Regular cardiac myocyte (primary cell): ENCODE results near the gene ACTR3C. TPM values are rescaled to one million over a fixed set of nuclear protein-coding genes. Genes with fewer than 3 reads are reported as not detected.

Experiments
- total RNA-seq: library from RNA; depleted of rRNA; stranded (reverse); fragments of >200 nt; gene quantifications from 2 replicates; pipeline ENCODE4 v1.2.3, GENCODE V29; 2014

Gene ACTR3C
- total RNA-seq: 0.19 and 1.7 TPM in 2 replicates

DNA sequence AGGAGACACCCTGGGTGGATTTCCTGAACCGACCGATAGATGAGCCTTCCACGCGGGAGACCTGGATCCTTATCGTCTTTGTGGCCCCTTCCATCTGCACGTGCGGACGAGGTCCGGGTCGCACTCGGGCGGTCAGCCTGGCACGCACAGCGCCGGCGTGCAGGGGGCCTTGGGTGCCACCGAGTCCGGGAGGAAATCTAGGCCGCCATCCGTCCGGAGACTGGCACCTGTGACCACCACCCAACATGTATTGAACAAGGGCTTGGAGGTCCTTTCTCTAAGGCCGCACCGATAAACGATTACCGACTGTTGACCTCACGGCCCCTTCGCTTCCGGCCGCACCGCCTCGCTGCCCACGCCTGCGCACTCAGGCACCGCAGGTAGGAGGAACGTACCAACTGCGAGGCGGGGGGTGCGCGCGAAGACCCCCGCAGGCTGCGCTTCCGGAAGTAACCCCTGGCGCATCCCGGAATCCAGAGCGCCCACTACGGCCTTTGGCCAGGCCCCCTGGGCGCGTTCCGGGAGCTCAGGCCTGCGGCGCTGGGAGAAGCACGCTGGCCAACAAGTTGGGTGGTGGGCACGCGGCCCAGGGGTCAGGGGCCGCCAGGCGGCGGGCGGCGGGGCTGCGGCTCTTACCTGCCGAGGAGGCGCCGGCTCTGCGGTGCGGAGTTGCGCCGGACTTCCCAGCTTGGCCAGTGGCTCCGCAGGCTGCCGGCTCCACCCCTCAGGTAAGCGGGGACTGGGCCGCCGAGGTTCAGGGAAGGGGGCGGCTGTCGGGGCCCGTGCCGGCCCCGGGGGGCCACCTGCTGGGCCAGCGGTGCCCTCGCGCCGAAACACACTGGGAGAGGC lies at the start of gene ACTR3C, which contains the start of gene LRRC61:
ACTR3C (minus strand) TSS at position 713 of the 849 bp plus-strand sequence. CDS start 28,249 bp downstream, outside the sequence.
LRRC61 (plus strand) TSS at position 523 of the 849 bp plus-strand sequence. CDS start 13,507 bp downstream, outside the sequence.

DNA sequence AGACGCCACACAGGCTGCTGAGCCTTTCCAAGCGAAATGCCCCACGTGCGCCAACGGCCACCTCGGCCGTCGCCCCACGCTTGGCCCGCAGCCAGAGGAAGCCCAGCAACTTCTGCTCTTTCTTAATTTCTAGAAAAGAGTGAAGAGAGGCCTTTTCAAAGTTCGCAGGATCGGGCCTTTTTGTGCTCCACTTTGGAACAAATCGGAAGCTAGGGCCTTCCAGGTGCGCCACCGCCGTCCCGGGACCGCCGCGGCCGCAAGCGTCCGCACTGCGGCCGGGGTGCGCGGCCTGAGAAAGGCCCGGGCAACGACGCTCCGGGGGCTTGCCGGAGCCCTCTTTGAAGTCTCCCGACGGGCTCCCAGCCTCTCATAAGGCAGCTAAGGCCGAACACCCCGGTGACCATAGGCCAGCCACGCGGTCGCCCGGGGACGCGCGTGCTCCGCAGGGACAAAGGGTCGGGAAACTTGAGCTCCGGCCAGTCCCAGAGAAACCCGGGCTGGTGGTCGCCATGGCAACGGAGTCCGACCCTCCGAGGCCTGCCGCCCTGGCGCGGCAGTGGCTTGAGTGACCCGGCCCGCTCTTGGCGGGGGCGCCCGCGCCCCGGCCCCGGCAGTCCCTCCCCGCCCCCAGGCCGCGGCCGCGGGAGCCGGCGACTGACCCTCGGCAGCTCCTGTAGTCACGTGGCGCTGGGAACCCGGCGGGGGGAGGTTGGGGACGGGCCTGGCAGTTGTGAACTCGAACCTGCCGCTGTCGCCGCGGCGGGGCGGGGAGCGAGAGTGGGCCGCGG lies 44.9 kb upstream of the ACTR3C start, which contains the start of gene REPIN1:
REPIN1 (plus strand) TSS at position 727 of the 788 bp plus-strand sequence. CDS start 890 bp downstream, outside the sequence.

DNA sequence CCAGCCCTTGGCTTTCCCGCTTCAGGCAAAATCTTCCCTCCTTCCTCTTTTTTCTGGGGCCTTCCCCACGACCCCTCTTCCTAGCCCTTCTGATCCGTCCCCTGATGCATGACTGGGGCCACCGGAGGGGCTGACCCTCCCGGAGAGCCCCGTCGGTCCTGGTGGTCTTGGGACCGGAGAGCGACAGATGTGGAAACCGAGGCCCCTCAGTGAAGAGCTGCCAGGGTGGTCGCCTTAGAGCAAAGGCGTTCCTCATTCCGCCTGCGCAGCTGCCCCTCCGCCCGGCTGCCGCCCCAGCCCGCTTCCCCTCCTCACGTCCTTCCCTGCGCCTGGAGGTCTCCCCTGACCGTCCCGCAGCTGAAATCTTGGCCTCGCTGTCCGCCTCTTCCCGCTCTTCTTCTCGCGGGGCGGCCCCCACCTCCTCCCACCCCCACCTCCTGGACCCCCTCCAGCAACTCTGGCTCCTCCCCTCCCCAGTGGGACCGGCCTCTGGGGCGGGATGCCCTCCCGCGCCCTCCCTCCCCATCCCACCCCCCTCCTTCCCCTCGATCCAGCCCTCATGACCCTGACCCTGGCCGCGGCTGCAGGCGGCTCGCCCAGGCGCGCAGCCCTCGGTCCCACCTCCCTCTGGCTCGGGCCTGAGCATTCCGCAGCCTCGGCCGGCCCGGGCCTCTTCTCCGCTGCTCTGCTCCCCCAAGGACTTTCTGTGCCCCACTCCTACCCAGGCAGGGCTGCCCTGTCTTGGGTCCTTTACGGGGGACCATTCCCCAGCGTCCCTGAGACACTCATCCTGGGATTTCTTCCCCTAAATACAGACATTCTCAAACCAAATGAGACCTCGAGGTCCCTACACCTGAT lies 18.1 kb upstream of the ACTR3C start, which contains the start of gene RARRES2:
RARRES2 (minus strand) TSS at position 367 of the 858 bp plus-strand sequence. CDS start 1,020 bp downstream, outside the sequence.

Other genes starting within 250 kb of the ACTR3C start
- 0.85 and 0.96 TPM in 2 replicates for gene LRRC61, start 190 bp downstream of the ACTR3C start, total RNA-seq
- gene RARRES2, start 18.1 kb upstream of the ACTR3C start, total RNA-seq: 1.3 and 25.4 TPM in 2 replicates
- 35.5 and 37.0 TPM in 2 replicates for gene REPIN1, start 45.3 kb upstream of the ACTR3C start, total RNA-seq
- gene ZNF775, start 55.8 kb upstream of the ACTR3C start, total RNA-seq: 3.5 and 3.7 TPM in 2 replicates
- gene GIMAP8, start 127.1 kb upstream of the ACTR3C start, total RNA-seq: 0.19 and 0.28 TPM in 2 replicates
- gene GIMAP7, start 191.3 kb upstream of the ACTR3C start, total RNA-seq: under 0.01 and 0.19 TPM in 2 replicates
- 0.56 and 0.58 TPM in 2 replicates for gene GIMAP4, start 243.8 kb upstream of the ACTR3C start, total RNA-seq